Middle frontal gyrus (tissue), 1 donor: ENCODE measurements around the gene SLC2A4.

Experiments used
- DNase-seq: peaks from one replicate; pipeline ENCODE4 v3.0.0-alpha.2; 2015; ENCODE audit warnings: low spot score; ENCODE audit errors: extremely low spot score

SLC2A4 gene

GRCh38 chr17:7304179-7304578 lies 22.7 kb downstream of the SLC2A4 start:
- no peak for DNase-seq

GRCh38 chr17:7306911-7307685 lies 25.6 kb downstream of the SLC2A4 start, which contains the start of gene EIF5A:
EIF5A (plus strand) TSS chr17:7307628; CDS start chr17:7309636, 2,008 bp downstream.
- DNase-seq = peak; percentile 99

GRCh38 chr17:7307686-7308624 lies 26.4 kb downstream of the SLC2A4 start:
- DNase-seq = no peak

GRCh38 chr17:7308625-7309433 lies 27.3 kb downstream of the SLC2A4 start:
- no peak for DNase-seq

GRCh38 chr17:7309628-7310027 lies 28.1 kb downstream of the SLC2A4 start:
- no peak for DNase-seq

- no peak for DNase-seq
Observed at GRCh38 chr17:7311110-7311705, 29.7 kb downstream of the SLC2A4 start.

GRCh38 chr17:7312432-7313087 lies 31.0 kb downstream of the SLC2A4 start:
- DNase-seq = no peak

- DNase-seq = no peak
Observed at GRCh38 chr17:7313088-7313889, 31.8 kb downstream of the SLC2A4 start.

GRCh38 chr17:7313890-7314718 lies 32.6 kb downstream of the SLC2A4 start:
- no peak for DNase-seq

GRCh38 chr17:7314719-7315569 lies 33.4 kb downstream of the SLC2A4 start, which contains the start of gene GPS2:
GPS2 (minus strand) TSS chr17:7315360; CDS start chr17:7315052, 308 bp downstream.
- DNase-seq = peak; percentile 66

GRCh38 chr17:7315570-7316235 lies 34.2 kb downstream of the SLC2A4 start:
- no peak for DNase-seq

GRCh38 chr17:7317161-7317803 lies 35.8 kb downstream of the SLC2A4 start:
- DNase-seq = no peak

GRCh38 chr17:7318121-7318860 lies 36.8 kb downstream of the SLC2A4 start:
- no peak for DNase-seq

GRCh38 chr17:7321466-7321865 lies 39.9 kb downstream of the SLC2A4 start:
- DNase-seq = no peak

- no peak for DNase-seq
Observed at GRCh38 chr17:7322520-7323194, 41.1 kb downstream of the SLC2A4 start.
